HCEC 1CT (cell line): ENCODE measurements around the gene CDKL5.
A peak's percentile ranks its signal among the peaks of the same experiment; 100 is the strongest.

Experiments used
- DNase-seq: peaks from one replicate; pipeline ENCODE4 v3.0.0-alpha.2; 2017

Gene CDKL5

DNA sequence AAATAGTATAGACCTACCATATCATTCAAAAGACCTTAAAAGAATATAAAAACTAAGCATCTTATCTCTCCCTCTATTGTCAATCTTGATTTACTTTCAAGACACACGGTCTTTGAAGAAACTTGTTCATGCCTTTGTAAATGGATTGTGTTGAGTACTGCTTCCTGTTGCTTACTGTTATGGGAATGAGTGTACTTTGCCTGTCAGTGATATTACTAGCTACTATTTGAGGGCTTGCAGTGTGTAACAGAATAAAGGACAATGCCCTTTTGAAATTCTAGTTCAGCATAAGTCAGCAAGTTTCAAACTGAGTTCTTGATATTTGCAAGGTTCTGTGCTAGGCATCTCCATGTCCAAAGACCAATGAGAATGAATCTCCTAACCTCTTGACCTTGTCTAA, 36.0 kb downstream of the CDKL5 start:
- no peak for DNase-seq

DNA sequence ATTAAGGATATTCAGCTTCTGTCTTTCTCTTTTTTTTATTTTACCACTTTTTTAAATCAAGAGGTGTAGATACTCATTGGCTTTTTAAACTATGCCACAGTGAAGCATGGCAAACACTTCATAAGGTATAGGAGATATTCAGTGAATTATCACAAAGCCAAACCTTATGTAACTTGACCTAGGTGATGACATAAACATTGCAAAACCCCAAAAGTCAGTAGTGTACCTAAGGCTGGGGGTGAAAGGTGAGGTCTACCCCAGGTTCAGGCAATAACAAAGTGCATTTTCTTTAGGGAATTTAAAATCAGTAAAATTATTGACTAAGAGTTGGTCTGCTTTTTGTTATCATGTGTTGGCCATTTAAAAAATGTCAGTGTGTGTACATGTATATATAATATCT, 39.1 kb downstream of the CDKL5 start:
- no peak for DNase-seq

GRCh38 chrX:18465051-18465450, 39.6 kb downstream of the CDKL5 start:
- DNase-seq: no peak

DNA sequence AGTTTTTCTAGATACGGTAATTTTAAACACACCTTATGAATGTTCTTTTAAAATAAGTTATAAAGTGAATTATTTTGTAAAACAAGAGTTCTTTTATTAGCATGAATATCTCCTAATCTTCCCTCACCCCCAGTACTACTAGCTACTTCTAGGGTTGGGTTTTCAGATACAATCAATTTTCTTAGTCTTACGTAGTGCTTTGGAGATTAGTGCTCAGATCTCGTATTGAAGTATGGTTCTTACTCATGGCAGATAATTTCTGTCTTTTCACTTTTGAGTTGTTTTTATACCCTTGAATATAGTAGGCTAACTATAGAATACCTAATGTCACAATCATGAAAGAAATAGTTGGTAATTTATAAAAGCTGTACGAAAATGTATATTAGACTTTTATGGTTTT, 43.2 kb downstream of the CDKL5 start:
- DNase-seq: no peak

GRCh38 chrX:18471296-18471695, 45.9 kb downstream of the CDKL5 start:
- DNase-seq: no peak

DNA sequence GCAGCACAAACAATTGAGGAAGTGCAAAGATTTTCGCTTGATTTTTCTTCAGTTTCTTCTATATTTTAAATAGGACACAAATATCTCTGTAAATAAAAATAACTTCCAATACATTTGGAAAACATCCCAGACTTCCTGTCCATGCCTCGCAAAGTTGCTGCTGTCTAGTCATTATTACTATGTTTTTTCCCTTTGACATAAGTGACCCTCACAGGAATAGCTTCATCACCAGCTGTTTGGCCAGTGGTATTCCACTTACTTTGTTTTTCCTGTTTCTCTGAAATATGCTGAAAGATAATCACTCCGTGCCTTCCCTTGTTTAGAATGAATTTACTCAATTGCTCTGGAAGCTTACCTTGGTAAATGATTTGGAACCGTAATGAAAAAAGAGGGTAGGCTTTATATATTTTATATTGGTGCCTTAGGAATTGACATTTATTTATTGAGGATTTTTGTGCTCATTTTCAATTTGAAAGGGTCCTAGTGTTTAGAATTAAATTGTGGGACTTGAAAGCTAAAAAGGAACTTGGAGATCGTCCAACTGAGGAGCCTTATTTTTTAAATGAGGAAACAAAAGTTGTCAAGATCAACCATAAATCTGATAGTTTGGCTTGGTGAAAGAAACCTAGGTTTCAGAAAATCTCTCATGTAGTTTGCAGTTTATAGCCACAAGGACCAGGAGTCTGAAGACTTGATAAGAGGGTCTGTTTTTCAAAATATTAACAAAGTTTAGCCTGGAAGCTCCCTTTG, 65.6 kb downstream of the CDKL5 start:
- no peak for DNase-seq

DNA sequence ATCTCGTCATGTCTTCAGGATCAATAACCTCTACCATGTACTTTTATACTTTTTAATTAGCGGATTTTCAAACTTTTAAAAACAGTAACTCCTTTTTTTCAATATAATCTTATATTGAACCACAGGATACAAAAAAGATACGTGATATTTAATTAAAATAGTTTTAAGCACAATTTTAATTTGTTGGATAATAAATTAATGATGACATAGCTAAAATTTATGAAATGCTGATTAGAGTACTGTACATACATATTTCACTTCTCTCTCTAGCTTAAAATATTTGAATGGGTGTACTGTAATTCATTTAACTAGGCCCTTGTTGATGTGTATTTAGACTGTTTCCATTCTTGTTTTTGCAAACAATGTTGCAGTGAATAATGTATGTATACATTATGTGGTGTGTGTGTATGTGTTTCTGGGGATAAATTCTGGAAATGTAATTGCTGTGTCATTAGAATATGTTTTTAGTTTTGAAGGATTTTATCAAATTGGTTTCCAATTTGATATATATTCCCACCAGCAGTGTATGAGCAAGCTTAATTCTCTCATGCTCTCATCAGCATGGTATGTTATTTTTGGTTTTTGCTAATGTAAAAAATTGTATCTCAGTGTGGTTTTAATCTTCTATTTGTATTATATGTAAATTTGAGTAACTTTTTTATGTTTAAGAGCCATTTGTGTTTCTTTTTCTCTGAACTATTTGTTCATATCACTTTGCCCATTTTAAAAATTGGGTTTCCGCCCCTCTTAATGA, 66.4 kb downstream of the CDKL5 start:
- DNase-seq: no peak

GRCh38 chrX:18534949-18535348, 109.5 kb downstream of the CDKL5 start:
- no peak for DNase-seq

DNA sequence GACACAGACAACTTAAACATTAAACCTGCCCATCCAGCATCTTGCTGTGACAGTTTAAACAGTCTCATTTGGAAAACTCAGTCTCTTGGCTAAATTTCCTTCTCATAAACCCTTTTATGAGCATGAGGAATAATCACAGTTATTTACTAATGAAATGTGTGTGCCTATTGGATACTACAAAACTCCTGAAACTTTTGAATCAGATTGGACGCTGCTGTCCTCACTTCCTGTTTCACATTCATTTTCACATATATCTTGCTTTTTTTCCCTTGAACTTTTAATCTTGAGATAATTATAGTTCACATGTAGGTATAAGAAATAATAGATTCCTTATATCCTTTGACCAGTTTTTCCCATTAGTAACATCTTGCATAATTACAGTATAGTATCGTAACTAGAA, 111.7 kb downstream of the CDKL5 start:
- no peak for DNase-seq

- DNase-seq: no peak
These were observed 112.1 kb downstream of the CDKL5 start for GRCh38 chrX:18537524-18537923.

DNA sequence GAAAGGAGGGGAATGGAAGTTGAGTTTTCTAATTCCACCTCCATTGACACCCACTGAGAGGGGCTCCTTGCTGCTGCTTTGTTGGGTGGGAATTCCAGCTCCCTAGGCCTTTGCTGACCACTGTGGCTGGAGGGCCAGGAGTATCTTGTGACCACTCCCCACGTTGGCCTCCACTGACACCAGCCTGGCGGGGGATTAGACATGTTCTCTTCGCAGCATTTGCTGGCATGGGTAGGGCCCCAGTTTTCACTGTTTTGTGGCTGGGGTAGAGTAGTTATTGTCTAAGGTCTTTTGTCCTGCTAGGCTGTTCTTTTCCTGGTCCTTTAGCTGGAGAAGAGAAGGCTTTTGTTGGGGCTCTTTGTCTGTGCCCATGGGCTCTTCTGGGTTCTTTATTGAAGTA, 116.7 kb downstream of the CDKL5 start:
- DNase-seq: no peak

DNA sequence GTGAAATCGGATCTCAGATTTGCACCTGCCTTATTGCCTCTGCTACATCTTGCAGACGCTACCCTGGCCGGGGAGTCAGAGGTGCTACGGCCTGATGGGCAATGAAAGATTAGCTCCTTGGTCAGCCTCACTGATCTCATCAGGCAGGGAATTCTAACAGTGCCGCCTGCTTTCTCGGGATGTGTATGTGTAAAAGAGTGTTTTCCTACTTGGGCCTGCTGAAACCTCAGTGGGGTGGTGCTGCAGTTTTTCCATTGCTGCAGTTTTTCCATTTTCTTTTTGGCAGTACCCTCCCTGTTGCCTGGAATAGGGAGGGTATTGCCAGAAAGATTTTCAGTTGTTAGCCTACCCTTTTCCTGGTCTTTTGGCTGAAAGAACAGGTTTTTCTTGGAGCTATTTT, 117.5 kb downstream of the CDKL5 start:
- DNase-seq: no peak

- DNase-seq: no peak
These were observed 118.3 kb downstream of the CDKL5 start for GRCh38 chrX:18543738-18544137.

GRCh38 chrX:18545771-18546170, 120.4 kb downstream of the CDKL5 start:
- DNase-seq: no peak

- DNase-seq: no peak
These were observed 123.6 kb downstream of the CDKL5 start for GRCh38 chrX:18548996-18549395.

DNA sequence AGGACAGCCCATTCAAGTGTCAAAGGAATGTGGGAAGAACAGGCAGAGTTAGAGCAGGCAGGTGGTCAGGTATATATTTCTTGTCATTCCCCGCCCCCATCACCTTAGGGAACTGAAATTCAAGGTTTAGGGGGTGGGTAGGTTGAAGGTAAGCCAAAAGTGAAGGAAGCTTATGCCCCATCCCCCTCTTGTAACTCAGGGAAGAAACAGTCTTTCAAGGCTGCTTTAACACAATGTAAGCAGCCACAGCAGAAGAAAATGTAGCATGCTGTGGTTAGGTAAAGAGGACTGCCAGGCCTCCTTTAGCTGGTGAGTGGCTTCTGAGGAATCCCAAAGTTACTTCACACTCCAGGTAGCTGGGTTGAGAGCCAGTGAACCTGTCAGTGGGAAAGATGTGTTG, 124.2 kb downstream of the CDKL5 start:
- no peak for DNase-seq

DNA sequence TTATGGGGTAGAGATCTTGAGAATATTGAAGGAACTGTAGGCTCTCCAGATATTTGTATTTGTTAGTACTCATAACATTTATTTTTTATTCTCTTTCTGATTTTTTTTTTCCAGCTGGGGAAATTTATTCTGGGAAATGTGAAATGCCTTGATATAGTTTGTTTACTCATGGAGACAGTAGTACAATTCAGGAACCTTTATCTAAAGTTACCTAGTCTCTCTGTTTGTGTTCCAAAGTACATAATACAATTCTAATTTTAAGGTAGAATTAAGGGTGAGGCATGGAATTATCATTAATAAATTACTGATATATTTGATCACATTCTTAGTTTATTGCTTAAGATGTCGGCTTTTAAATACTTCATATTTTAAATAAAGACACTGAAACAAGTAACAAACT, 132.5 kb downstream of the CDKL5 start:
- no peak for DNase-seq

DNA sequence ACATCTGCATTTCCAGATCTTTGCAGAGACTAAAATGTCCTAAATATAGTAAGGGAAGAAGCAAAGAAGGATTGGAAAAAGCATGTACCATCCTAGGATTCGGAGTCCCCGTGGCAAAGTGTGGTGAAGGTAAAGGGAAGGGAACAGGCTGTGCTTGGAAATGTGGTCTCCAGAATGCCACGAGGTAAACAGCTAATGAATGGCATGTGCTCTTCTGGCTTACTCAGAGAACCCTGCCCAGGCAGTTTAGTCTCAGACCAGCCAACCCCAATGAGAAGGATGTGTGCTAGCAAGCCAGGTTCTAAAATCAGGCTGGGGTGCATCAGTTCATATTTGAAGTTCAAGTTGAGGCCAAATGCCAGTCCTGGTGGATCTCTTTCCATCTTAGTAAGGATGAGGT, 133.4 kb downstream of the CDKL5 start:
- no peak for DNase-seq

- DNase-seq: no peak
These were observed 135.6 kb downstream of the CDKL5 start for GRCh38 chrX:18561020-18561419.

- DNase-seq: no peak
These were observed 140.3 kb downstream of the CDKL5 start for GRCh38 chrX:18565727-18566126.

GRCh38 chrX:18566748-18567147, 141.3 kb downstream of the CDKL5 start:
- DNase-seq: no peak

GRCh38 chrX:18573556-18573955, 148.1 kb downstream of the CDKL5 start:
- DNase-seq: no peak

- peak; percentile 67 for DNase-seq
These were observed 149.2 kb downstream of the CDKL5 start for GRCh38 chrX:18574591-18574990.

GRCh38 chrX:18575744-18576143, 150.3 kb downstream of the CDKL5 start:
- no peak for DNase-seq

DNA sequence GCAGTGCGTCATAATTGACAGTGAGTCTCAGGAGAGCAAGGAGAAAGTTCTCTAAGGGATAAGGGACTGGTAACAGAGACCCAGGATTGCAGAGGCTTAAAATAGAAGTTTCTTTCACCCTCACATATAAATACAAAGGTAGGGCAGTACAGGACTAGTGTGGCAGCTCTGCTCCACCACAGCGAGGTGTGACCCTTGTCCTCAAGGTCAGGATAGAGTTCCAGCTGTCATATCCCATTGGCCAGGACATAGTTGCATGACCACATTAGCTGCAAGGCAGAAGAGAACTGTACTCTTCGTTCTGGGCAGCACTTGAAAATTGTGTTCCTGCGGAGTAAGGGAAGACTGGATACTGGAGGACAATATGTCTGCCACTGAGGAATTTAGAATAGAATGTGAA, 152.0 kb downstream of the CDKL5 start:
- no peak for DNase-seq
